Activated CD8-positive, alpha-beta memory T cell treated with anti-CD3 and anti-CD28 coated beads for 48 hours (primary cell): ENCODE measurements around the gene BICRA.

Experiments used
- DNase-seq, 3 experiments: peaks; one replicate each; pipeline ENCODE4 v3.0.0-alpha.2; 2020; ENCODE audit warnings: low read depth in 2 of 3, low spot score in 2 of 3

The BICRA gene

GRCh38 chr19:47600246-47601179, 8.4 kb upstream of the BICRA start:
- DNase-seq = peak; percentile 93 to 99 (median 96)

GRCh38 chr19:47601180-47601904, 7.6 kb upstream of the BICRA start:
- no peak for DNase-seq

- DNase-seq = no peak
These were observed 5.0 kb upstream of the BICRA start for GRCh38 chr19:47603706-47604565.

DNA sequence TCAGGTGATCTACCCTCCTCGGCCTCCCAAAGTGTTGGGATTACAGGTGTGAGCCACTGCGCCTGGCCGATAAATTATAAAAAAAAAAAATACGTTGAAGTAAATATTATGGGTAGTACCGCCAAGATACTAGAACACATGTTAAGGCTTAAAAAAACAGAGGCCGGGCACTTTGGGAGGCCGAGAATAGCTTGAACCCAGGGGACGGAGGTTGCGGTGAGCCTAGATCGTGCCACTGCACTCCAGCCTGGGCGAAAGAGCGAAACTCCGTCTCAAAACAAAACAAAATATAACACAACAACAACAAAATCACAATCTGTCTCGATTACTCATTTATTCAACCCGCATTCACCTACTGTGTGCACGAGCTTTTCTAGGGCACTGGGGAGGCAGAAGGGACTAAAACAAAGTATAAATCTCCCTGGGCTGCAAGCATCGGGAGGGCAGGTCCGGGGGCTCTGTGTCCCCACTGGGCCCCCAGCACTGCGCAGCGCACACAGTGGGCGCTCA, 1.3 kb upstream of the BICRA start:
- DNase-seq = no peak

GRCh38 chr19:47608074-47608918, 638 bp upstream of the BICRA start:
- peak; percentile 81 to 93 (median 88) for DNase-seq

DNA sequence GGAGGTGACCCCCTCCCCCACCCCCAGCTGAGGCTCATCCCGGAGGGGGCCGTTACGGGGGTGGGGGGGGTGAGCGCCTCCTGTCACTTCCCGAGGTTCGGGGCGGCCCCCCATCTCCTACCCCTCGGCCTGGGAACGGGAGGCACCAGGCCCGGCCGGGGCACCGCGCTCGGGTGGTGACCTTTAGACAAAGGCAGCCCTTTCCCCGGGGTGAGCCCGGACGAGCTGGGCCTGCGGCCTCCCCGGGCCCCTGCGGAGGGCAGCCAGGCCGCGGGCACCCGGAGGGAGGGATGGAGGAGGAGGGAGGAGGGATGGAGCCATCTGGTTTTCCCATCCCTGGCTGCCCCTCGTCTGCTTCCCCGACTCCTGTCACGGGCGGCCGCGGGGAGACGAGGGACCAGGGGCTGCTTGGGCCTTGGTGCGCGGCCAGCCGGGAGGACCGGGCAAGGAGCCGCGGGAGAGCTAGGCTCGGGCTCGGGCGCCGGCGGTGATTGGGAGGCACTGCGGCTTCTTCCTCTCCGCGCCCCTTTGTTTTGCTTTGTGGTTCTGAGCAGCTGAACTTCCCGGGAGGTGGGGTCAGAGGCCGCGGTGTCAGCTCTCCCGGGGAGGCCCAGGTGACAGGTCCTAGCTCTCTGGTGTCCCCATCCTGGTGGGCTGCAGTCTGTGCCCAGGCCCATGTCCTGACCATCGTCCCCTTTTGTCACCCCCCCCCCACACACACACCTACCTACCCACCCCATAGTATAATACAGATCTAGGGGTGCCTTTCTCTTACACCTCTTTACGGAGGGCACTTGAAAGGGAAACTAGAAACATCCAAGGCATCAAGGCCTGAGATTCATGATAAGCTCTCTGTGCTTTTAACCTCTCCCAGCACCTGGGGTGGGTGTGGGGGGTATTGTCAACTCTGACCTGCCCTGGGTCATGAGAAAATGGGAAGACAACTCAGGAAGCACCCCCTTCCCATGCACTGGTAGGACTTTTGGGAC, 1.3 kb downstream of the BICRA start:
- DNase-seq = peak in 1 of 3 experiments; percentile 5

DNA sequence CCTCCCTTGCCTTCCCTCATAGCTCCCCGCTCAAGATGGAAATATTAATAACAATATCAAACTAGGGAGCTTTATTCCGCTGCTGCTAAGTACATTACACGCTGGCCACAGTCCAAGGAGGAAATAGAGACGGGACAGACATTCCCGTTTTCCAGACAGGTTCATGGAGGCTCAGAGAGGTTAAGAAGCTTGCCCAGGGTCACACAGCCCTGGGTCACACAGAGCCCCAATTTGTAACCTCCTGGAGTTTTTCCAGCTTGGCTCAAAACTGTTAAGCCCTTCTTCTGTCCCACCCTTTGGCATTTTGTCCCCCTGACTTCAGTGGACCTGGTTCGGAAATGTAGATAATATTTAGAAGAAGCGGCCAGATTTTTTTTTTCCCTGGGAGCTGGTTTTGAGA, 2.0 kb downstream of the BICRA start:
- DNase-seq = no peak

GRCh38 chr19:47613165-47614020, 4.5 kb downstream of the BICRA start:
- no peak for DNase-seq

DNA sequence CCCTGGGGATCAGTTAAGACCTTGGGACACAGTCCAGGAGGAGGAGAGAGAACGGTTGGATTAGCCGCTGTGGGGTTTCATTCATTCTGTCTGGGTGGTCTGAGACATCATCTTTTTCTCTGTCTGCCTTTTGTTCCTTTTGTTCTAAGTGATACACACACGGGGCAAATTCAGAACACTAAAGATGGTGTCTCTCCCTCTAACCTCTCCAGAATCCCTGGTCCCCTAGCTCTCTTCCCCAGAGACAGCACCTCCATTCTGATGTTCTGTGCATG, 5.0 kb downstream of the BICRA start:
- no peak for DNase-seq

- no peak for DNase-seq
These were observed 5.6 kb downstream of the BICRA start for GRCh38 chr19:47614559-47614958.

GRCh38 chr19:47615230-47615629, 6.3 kb downstream of the BICRA start:
- no peak for DNase-seq

DNA sequence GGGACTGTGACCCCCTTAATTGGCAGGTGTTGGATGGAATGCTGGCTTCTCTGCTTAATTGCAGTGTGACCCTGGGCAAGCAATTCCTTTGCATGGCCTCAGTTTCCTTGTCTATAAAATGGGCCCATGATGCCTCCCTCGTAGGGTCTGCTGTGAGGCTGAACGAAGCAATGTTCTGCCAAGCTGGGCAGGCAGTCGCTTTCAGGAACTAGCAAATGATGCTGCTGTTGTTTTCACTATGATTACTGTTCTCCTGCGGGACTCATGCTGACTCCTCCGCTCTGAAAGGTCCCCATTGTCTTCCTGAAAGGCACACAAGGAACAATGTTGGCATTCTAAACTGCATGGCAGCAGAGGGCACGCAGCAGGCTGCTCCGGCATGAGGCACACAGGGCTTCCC, 6.8 kb downstream of the BICRA start:
- DNase-seq = no peak

DNA sequence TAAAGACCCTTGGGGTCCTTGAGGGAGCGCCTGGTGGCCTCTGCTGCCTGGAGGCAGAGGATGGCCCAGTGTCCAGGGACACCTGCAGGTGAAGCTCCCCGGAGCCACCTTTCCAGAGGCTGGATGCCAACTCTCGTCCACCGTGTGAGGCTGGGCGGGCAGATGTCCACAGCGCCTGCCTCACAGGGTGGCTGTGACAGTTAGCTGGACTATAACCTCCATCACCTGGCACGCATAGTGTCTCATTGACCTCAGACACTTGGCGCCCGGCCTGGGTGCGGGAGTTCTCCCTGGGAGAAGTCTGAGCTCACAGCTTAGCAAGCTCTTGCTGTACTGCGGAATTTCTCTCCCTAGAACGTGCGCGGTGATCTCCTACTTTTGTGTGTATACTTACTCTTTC, 9.8 kb downstream of the BICRA start:
- no peak for DNase-seq

GRCh38 chr19:47619763-47620162, 10.8 kb downstream of the BICRA start:
- DNase-seq = no peak

DNA sequence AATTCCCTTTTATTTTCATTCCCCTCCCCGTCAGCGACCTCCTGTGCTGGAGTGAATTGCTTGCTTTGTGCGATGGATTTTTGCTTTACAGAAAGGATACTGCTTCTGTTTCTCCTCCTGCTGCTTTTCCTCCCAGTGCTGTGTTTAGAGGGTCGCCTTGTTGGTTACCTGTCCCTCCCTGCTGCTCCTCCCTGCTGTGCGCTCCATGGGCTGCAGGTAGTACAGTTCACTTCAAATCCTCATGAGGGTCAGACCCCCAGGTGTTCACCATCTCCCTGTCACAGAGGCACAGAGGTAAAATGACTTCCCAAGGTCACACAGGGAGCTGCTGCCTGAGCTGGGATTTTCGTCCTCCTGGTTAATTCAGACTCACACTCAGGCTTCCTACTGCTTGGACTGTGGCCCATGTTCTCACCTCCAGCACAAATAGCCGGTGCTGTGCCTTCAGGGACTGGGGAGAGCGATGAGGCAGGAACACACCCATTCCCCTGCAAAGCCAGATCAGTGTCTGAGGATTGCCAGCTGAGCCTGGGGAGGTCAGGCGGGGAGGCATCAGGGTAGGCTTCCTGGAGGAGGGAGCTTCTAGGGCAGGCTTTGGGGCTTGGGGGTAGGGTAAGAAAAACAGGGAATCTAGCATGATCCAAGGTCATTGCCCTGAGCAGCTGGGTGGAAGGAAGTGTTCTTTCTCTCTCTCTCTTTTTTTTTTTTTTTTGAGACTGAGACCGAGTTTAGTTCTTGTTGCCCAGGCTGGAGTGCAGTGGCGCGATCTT, 14.4 kb downstream of the BICRA start:
- DNase-seq = no peak

GRCh38 chr19:47623921-47624391, 15.0 kb downstream of the BICRA start:
- no peak for DNase-seq

DNA sequence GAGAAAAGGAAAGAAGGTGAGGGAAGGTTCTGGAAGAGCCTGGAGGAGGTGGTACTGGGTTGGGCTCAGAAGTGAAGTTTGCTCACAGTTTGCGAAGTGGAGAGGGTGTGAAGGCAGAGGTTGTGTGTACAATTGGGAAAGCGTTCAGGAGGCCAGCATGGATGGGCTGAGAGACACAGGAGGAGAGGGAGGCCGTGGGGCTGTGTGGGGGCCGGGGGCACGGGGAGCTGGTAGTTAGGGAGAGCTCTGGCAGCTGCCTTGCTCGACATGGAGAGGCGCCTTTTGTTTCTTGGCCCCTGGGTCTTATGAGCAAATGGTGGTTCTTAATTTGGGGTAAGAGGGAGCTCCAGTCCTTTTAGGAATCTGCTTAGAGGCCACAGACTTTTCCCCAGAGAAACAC, 16.7 kb downstream of the BICRA start:
- DNase-seq = no peak
